HFFc6 (cell line): Measurements from ENCODE around the gene PPIL4. TPM values are rescaled to one million over a fixed set of nuclear protein-coding genes. Genes with fewer than 3 reads are reported as not detected.

Experiments
- DNase-seq: peaks from one replicate; pipeline ENCODE4 v3.0.0-alpha.2; 2018
- H3K27ac Mint-ChIP-seq: 2 replicates; pipeline ENCODE4 v1.8.0; 2020; ENCODE audit warnings: mild to moderate bottlenecking, mixed read lengths
- H3K27me3 Mint-ChIP-seq: 2 replicates; pipeline ENCODE4 v1.8.0; 2021; ENCODE audit warnings: mild to moderate bottlenecking, moderate library complexity, mixed read lengths; ENCODE audit not compliant: insufficient read depth
- H3K36me3 Mint-ChIP-seq: 2 replicates; pipeline ENCODE4 v1.8.0; 2021; ENCODE audit warnings: low read depth, mixed read lengths
- H3K4me1 Mint-ChIP-seq: 2 replicates; pipeline ENCODE4 v1.8.0; 2020; ENCODE audit warnings: low read depth, mixed read lengths
- H3K4me3 Mint-ChIP-seq: 2 replicates; pipeline ENCODE4 v1.8.0; 2020; ENCODE audit warnings: mild to moderate bottlenecking, moderate library complexity, mixed read lengths
- H3K9me3 Mint-ChIP-seq: 2 replicates; pipeline ENCODE4 v1.8.0; 2020; ENCODE audit warnings: mild to moderate bottlenecking, mixed read lengths
- CTCF ChIP-seq: fragments of 200-600 bp; sonication (generic); IDR thresholded peaks from 2 replicates; pipeline ENCODE4 v1.5.0; 2021; ENCODE audit warnings: antibody characterized with exemption, mild to moderate bottlenecking
- total RNA-seq, 6 experiments: library from RNA; stranded (reverse); fragmentation: NEBNext Ultra II Directional; extraction: Animal tissue kit (Norgen Biotek cat#: 25700); gene quantifications; 2 replicates in 1 of 6; 3 replicates in 5 of 6; pipeline ENCODE4 v1.2.3, GENCODE V29; 2021

PPIL4 gene
- total RNA-seq, 6 experiments from 2014 or later: 31.9 to 35.1 (median 34.6) TPM

- Mint-ChIP-seq H3K27ac (no peak overlapping the region), H3K9me3 (no peaks in the 10 kb centered on the region), H3K27me3 (peaks cover 22% of the 10 kb centered on the region), H3K4me3 (no peak overlapping the region), H3K4me1 (no peaks in the 10 kb centered on the region), H3K36me3 (no peaks in the 10 kb centered on the region)
- DNase-seq: no peak
- no peak for TF ChIP-seq CTCF
Measured at GRCh38 chr6:149476789-149477455, 68.9 kb downstream of the PPIL4 start.

GRCh38 chr6:149474108-149474935 is 71.5 kb downstream of the PPIL4 start:
- Mint-ChIP-seq H3K4me1 (no peaks in the 10 kb centered on the region), H3K27ac (no peak overlapping the region), H3K27me3 (peaks cover 19% of the 10 kb centered on the region), H3K36me3 (no peaks in the 10 kb centered on the region), H3K9me3 (no peaks in the 10 kb centered on the region), H3K4me3 (no peak overlapping the region)
- no peak for DNase-seq
- TF ChIP-seq CTCF: no peak

GRCh38 chr6:149473080-149474052 is 72.5 kb downstream of the PPIL4 start:
- TF ChIP-seq CTCF: no peak
- Mint-ChIP-seq H3K36me3 (no peaks in the 10 kb centered on the region), H3K27ac (no peak overlapping the region), H3K27me3 (peaks cover 19% of the 10 kb centered on the region), H3K4me1 (no peaks in the 10 kb centered on the region), H3K4me3 (no peak overlapping the region), H3K9me3 (no peaks in the 10 kb centered on the region)
- no peak for DNase-seq

- H3K27me3 Mint-ChIP-seq: peaks cover 19% of the 10 kb centered on the region
- no peak for TF ChIP-seq CTCF
- no peaks in the 10 kb centered on the region for H3K36me3 Mint-ChIP-seq
- DNase-seq: no peak
- H3K4me3 Mint-ChIP-seq: no peak overlapping the region
- no peaks in the 10 kb centered on the region for H3K9me3 Mint-ChIP-seq
- no peak overlapping the region for H3K27ac Mint-ChIP-seq
- no peaks in the 10 kb centered on the region for H3K4me1 Mint-ChIP-seq
Measured at GRCh38 chr6:149472241-149472640, 73.6 kb downstream of the PPIL4 start.

GRCh38 chr6:149471801-149472200 is 74.0 kb downstream of the PPIL4 start:
- H3K4me1 Mint-ChIP-seq: no peaks in the 10 kb centered on the region
- H3K27me3 Mint-ChIP-seq: peaks cover 18% of the 10 kb centered on the region
- no peaks in the 10 kb centered on the region for H3K9me3 Mint-ChIP-seq
- DNase-seq: no peak
- no peak for TF ChIP-seq CTCF
- H3K27ac Mint-ChIP-seq: no peak overlapping the region
- H3K4me3 Mint-ChIP-seq: no peak overlapping the region
- no peaks in the 10 kb centered on the region for H3K36me3 Mint-ChIP-seq
